NCI-H1417 (cell line): ENCODE results near the gene CACNA1C.

Experiments used
- DNase-seq, 3 experiments: peaks; one replicate each; lab custom pipeline; 2025; lab: John Stamatoyannopoulos, UW

Gene CACNA1C

DNA sequence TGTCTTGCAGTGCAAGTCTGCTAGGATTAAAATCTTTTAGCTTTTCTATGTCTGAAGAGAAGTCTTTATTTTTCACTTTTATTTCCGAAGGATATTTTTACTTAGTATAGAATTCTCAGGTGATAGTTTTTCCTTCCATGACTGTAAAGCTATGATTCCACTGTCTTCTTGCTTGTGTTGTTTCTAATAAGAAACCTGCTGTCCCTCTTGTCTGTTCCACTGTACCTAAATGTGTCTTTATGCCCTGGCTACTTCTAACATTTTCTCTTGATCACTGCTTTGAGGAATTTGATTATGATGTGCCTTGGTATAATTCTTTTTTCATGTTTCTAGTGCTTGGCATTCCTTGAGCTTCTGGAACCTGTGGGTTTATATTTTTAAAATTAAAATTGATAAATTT, 228.7 kb downstream of the CACNA1C start:
- no peak for DNase-seq

DNA sequence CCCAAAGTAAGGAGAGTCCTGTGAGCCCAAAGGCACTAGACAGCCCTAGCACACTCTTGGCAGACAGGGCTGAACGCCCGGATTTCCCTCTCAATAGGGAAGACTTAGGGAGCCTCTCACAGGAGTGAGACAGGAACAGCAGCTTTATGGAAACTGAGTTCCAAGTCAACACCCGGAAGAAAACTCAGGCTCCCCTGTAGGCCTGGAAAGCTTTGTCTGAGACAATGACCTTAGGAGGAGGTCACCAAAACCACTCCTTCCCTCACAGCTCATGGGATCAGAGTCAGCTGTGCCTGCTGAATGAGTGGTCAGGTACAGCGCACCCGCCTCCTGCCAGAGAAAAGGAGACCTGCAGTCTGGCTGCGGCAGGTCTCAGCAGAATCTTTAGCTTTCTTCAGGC, 229.5 kb downstream of the CACNA1C start:
- no peak for DNase-seq

DNA sequence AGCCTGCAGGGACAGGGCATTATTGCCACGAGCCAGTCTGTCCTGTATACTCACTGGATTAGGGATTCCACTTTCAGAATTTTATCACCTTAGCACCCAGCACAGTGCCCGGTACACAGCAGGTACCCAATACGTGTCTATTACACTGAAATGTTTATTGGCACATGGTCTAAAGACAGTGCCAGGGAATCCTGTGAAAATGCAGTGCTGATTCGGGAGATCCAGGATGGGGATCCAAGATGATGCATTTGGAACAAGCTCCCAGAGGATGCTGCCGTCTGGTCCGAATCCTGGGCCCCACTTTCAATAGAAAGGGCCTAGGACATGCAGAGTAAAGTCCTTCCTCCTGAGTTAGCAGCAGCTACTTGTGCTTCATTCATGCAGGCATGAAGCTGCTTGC, 230.7 kb downstream of the CACNA1C start:
- DNase-seq: no peak

DNA sequence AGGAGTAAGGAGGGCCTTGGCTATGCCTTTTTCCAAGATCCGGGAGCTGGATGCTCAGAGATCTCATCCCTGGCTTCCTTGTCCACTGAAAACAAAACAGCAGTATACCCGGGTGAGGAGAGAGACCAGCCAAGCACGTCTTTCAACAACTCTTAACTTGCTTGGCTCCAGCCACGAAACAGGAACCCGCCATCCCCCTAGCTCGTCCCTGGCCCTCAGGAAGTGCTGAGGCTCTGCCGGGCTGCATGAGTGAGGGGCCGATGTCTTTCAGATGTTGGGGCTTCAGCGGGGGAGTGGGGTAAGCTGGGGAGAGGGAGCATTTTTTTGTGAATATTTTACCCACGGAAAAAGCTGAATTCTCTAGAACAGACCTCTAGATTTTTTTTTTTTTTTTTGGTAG, 231.1 kb downstream of the CACNA1C start:
- no peak for DNase-seq

DNA sequence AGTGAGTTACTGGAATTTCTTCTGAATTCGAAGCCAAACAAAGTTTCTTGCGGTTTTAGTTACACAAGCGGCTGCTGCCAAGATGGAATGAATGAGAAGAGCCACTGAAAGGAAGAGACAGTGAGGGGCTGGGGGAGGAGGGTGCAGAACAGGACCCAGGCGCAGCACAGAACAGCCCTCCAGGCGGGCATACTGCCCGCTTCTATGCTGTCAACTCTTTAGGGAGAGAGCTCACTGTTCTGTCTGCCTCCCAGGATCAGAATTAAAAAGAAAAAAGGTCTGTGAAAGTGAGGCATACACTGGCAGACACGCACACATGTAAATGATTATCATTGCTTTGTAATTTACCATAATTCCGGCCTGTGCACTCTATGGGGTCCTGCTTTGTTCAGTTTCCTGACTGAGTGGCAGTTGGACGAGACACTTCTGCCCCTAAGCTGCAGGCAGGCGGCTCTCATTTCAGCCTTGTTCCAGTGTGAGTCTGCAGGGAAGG, 231.6 kb downstream of the CACNA1C start:
- peak in 2 of 3 experiments; percentile 81 to 92 for DNase-seq

DNA sequence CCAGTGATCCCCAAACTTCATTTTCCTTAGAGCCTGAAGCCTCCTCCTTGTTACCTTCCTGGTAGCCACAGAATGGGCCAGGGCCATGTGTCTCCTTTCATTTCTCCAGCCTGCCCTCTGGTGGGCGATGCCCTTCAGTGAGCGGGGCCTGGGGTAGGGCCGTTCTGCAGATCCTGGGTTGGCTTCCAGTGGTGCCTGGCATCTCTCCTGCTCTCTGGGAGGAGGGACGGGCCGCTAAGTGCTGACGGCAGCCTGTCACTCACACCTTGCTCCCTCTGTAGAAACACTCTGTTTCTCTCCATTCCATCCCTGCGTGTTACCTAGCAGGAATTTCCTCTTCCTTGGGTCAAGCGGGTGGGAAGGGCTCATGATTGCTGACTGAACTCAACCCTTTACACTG, 232.1 kb downstream of the CACNA1C start:
- DNase-seq: peak; percentile 77 to 92 (median 81)

DNA sequence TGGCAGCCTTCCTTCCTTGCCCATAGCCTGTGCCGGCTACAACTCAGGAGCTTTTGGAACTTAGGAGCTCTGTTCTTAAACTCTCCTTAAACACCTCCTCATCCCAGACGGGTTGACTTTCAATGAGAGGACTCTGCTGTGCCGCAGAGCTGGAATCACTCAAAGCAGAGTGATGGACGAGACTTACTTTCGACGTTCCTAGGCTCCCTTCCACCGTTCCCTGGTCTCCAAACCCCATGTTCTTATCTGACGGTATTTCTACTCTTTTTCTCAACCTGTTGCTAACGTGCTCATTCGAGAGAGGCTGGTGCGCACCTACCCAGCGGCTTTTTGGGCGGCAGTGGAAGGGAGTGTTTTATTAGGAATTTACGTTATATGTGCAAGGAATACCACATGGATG, 232.7 kb downstream of the CACNA1C start:
- no peak for DNase-seq

DNA sequence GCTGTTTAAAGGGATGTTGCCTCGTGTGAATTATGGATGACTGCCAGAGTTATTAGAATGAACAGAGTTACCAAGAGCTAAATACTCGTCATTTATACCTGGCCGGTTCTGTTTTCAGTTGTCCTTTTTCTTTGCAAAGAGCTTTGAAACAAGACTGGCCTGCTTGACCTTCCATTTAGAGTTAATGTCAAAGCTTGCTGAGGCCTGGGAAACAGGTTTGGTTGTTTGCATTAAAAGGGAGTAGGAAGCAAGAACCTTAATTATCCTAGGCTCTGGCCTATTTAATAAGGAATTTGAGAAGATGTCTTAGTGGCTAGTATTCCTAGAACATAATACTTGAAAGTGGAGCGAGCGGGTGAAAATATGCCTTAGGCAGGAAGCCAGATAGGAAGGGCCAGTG, 233.3 kb downstream of the CACNA1C start:
- peak in 1 of 3 experiments; percentile 31 for DNase-seq

DNA sequence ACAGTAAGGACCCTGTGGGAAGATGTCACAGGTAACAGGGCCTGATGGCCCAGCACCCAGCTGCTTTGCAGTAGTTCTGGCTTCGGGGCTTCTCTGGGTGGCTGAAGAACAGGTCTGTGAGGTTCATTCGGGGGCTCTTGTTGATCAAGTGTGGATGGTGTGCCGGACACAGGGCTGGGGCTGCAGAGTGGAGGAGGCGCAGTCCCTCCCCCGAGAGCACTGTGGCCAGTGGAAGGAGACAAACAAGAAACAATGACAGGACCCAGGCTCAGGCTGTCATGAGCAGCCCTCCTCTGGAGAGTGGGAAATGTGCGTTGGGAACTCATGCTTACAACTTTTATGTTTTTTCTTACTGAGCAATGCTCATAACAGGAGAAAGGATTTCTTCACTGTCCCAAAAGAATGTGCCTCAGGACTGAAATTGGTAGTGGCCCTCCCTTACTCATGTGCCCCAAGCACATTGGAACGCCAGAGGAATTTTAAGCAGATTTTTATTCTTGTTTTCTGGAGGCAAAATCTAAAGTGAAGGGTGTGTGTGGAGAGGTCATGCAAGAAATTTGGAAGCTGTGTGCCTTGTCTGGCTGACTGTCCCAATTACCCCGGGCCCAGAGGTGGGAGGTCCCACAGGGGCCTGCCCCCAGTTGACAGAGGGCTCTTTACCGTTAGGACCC, 233.8 kb downstream of the CACNA1C start:
- peak in 1 of 3 experiments; percentile 25 for DNase-seq

DNA sequence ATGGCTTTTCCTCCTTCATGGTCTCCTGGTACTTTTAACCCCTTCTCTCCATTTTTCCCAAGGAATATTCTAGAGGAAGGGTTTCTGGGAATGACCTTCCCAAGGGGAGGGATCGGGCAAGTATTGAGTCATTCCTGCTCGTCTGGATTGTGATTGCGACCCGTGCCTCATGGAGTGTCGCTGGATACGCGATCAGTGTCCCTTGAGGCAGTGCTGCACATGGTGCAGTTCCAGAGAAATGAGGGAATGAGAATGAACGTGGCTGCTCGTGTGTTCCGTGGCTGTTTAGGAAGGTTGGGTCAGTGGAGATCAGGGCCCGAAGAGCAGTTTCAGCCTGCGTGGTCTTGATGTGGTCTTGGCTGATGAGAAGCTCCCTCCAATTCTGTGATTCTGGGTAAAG, 234.4 kb downstream of the CACNA1C start:
- DNase-seq: no peak

DNA sequence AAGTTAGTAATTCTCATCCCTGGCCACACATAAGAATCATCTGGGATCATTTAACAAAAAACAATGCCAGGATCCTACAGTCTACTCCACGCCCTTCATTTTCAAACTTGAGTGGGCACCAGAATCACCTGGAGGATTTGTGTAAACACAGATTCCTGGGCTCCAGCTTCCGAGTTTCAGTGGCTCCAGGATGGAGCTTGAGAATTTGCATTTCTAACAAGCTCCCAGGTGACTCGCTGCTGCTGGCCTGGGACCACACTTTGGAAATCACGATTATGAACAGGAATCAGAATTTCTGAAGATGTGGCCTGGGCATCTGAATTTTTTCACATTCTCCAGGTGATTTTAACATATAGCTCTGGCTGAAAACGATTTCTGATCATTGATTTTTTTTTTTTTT, 234.8 kb downstream of the CACNA1C start:
- DNase-seq: no peak

DNA sequence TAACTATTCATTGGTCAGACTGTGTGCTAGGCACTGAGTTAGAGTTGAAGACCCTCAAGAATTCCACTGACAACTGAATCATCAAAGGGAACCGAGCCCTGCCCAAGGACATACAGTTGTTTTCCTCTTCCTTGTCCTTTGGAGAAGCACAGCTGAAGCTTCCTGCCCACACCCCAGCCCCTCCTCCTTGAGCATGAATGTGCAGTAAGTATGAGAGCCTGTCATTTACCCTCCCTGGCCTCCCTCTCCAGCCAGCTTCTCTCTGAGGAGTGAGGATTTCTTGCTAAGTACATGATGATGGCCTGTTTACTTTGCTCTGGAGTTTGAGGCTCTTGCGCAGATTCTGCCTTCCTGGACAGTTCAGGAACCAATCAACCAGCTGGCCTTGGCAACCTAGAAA, 235.2 kb downstream of the CACNA1C start:
- peak in 2 of 3 experiments; percentile 24 to 38 for DNase-seq

DNA sequence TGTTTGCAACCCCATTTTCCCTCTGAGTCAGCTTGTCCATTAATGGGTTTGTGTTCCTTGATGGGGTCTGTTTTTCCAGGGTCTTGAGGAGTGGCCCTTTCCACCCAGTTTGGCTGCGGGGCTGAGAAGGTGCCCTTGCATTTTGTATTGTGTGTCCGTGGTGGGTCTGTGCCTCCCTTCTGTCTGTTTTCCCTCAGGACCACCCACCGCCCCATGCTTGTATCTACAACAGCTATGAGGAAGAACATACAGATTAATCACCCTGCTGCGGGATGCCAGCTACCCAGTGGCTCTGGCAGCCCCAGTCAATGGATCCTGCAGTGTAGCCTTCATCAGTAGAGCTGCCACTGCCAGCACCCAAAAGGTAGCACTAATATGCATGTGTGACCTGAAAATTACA, 235.7 kb downstream of the CACNA1C start:
- DNase-seq: no peak

DNA sequence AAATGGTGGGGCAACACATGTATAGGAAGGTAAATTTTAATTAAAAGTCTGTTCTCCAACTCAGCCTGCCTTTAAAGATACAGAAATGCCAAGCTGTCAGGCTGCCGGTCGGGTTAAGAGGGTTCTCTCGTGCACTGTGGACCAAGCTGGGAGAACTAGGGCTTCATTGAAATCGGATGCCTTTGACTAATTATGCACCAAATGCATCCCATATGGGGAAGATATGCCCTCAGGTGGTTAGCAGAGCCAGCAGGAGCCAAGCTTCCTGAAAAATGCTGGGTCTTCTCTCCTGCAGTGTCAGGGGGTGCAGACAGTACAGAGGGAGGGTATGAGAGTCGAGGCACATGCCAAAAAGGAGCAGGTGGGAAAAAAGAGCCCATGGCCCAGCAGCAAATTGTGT, 236.1 kb downstream of the CACNA1C start:
- no peak for DNase-seq

DNA sequence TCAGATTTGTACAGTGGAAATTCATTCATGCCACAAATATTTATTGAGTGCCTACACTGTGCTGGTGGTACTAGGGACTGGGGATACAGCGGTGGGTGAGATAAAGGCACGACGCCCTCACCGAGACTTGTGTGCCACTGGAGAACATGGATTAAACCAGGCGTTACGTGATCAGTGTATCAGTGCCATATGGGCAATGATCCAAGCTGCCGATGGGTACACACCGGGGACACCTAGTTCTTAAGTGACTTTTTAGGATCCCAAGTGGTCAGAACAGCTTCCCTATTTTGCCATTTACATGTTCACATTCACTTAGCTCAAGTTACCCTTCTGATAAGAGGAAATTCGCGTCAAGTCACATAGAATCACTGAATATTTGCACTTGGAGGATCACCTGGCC, 236.7 kb downstream of the CACNA1C start:
- DNase-seq: no peak

DNA sequence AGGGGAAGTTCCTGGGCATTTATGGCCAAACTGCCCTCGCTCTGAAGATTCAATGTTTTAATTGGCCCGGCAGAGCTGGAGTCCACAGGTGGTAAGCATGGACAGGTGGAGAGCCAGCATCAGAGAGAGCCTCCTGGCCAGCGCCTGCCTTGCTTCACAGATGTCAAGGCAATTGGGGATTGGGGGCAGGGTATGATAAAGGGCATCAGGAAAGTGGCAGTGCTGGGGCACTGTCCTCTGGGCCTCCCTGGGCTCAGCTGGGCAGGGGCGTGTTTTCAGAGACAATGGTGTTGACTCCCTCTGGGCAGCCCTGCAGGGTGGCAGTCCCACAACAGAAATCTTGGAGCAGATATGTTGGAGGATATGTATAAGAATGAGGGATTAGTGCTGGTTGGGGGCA, 237.3 kb downstream of the CACNA1C start:
- peak in 2 of 3 experiments; percentile 20 to 59 for DNase-seq

DNA sequence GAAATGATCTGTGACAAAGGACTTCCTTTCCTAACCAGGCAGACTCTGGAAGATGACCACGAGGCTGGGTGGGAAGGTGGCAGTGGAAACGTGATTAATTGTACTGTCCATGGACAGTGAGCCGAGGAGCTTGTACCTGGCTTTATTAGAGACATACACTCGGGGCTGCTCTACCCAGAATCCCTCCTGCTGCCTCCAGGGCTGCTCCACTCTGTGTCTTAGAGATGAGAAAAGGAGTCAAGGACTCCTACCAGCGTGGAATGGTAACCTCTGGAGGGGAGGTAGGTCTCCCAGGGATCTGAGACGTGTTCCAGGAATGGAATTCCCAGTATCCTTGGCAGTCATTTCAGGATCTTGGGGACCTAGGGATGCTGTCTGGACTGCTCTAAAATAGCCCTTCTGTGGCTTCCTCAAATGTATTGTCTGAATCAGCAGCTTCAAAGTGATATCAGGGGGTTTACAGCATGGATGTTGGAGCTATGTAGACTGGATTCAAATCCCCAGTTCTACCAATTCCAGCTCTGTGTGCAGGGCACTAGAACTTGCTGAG, 237.8 kb downstream of the CACNA1C start:
- no peak for DNase-seq

DNA sequence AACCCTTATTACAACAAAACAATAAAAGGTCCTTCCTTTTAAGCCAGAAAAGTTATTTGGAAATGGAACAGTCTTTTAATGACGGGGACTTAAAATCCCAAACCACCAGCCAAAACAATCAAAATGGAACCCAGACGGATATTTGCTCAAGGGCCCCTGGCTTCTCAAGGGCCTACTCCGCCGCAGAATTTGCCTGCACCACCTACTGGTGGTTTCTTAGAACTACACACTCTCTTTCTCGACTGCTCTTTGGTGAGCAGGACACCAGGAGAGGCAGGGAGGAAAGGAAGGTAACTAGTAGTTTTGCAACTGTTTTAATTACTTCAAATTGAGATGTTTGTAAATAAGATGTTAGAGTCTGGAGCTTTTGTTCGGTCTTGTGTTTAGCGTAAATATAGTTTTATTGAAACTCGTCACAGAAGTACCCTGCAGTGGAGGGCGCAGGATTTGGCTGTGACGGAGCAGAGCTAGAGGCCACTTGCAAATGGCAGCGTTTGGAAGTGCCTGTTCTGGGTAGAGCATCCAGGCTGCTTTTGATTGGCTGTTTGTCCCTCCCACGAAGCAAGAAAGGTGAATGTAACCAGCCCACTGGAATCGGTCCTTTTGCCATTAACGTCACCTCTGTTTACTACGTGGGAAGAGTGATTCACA, 238.5 kb downstream of the CACNA1C start:
- DNase-seq: peak in 2 of 3 experiments; percentile 37 to 71

DNA sequence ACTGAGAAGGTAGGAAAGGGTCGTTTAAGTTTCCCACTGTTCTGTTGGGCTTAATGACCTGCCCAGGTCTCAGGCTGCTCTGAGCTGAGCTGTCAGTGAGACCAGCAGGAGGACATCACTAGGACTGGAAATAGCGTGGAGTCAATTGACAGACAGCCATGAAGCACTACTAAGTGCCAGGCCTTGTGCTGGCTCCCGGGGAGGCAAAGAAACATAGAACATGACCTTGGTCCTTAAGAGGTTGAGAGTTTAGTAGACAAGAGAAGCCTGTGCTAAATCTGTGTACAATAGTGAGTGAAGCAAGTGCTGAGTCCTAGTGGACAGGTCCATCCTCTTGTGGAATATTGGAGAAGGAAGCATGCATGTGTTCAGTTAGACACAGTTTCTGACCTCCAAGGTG, 239.2 kb downstream of the CACNA1C start:
- no peak for DNase-seq

DNA sequence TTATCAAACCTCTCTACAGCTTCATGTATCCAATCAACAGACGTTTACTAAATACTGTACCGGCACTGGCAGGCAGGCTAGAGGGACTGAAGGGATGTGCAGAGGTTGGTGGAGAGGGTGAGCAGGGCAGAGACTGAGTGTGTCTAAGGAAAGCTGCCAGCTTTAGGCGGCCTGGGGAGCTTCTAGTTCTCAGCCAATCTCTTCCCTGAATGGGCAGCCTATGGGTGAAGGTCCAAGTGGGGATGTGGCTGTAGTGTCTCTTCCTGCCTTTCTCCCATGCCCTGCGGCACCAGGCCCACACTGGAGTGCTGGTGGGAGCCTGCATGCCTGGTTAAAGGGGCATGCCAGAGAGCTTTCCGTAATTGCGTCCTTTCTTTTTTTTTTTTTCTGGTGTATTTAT, 239.8 kb downstream of the CACNA1C start:
- no peak for DNase-seq

DNA sequence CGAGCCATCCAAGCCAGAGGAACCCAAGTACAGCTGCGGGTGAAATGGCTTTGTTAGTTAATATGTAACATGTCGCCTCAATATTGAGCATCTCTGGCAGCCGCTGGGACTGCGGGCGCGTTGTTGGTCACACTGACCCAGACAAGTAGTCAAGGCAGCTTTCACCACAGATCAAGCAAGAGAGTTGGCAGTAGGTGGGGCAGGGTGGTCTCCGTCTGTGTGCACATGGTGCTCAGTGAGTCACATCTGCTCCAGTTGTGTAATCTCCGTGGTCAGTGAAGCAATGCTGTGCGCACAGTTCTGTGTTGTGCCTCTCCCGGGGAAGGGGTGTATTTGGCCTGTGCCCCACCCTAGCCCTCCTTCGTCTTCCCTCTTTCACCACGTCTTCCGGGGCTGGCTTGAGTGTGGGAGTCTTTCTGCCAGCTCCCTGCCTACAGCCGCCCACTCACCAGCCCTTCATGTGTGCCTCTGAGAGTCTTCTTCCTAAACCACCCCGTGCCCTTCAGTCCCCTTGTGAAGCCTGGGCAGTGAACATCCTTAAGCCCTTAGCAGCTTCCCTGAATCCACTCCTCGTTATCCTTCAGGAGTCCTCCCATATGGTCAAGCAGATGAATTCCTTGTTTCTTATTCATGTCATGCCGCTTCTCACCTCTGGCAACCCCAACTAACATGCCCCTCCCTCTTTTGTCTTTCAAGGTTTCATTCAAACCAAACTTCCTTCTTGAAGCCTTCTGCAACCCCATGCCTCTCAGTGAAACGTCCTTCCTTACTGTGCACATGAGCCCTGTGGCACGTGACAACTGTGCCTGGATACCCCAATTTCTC, 242.1 kb downstream of the CACNA1C start:
- DNase-seq: no peak

DNA sequence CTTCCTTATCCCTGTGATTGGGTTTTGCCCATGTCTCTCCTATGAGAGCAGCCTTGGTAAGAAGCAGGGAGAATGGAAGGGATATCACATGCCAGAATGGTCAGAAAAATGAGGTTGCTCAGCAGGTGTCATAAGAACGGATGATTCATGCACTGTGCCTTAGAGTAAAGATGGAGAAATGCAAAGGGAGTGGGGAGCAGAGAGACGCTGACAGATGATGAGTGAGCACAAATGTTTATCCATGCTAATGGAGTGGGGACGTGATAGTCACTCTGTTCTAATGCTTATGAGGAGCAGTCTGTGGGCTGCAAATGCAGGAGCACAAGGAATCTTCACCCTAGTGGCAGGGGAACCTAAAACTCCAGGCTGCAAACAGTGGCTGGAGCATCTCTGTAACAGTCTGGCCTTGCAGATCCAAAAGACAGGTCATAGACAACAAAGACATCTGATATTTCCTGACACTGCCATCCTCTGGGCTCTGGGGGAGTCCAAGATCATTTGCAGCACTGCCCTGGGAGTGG, 243.2 kb downstream of the CACNA1C start:
- DNase-seq: peak in 1 of 3 experiments; percentile 38
